GM12801 (cell line): Measurements from ENCODE around the gene HMGCS2.

ENCODE experiments used
- TF ChIP-seq, protein P1 (sequence below): IDR thresholded peaks from one replicate; pipeline ENCODE4 v1.5.1; 2011; ENCODE audit warnings: control low read depth; ENCODE audit not compliant: insufficient read length; ENCODE audit errors: extremely low read depth

HMGCS2 gene

DNA sequence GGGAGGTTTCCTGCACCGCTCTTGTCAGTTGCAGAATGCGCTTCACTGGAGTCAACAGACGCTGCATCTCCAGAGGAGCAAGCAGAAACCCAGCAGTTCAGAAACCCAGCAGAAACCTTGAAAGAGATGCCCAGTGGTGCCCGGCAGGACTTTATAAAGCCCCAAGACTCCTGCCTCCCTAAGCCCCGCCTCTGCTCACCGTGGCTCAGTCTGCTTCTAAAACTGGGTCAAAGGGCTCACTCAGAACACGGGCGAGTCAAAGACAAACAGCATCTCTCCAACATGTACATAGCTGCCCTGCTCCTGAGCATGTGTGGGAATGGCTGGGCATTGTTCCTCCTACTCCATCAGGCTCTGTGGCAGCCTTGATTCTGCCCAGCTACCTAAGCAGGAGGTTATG is at the start of gene HMGCS2:
TSS of gene HMGCS2 (minus strand) at position 128 of the 400 bp plus-strand sequence. CDS start at position 67, 61 bp downstream.
- TF ChIP-seq, protein P1, sequence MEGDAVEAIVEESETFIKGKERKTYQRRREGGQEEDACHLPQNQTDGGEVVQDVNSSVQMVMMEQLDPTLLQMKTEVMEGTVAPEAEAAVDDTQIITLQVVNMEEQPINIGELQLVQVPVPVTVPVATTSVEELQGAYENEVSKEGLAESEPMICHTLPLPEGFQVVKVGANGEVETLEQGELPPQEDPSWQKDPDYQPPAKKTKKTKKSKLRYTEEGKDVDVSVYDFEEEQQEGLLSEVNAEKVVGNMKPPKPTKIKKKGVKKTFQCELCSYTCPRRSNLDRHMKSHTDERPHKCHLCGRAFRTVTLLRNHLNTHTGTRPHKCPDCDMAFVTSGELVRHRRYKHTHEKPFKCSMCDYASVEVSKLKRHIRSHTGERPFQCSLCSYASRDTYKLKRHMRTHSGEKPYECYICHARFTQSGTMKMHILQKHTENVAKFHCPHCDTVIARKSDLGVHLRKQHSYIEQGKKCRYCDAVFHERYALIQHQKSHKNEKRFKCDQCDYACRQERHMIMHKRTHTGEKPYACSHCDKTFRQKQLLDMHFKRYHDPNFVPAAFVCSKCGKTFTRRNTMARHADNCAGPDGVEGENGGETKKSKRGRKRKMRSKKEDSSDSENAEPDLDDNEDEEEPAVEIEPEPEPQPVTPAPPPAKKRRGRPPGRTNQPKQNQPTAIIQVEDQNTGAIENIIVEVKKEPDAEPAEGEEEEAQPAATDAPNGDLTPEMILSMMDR, result no peak

DNA sequence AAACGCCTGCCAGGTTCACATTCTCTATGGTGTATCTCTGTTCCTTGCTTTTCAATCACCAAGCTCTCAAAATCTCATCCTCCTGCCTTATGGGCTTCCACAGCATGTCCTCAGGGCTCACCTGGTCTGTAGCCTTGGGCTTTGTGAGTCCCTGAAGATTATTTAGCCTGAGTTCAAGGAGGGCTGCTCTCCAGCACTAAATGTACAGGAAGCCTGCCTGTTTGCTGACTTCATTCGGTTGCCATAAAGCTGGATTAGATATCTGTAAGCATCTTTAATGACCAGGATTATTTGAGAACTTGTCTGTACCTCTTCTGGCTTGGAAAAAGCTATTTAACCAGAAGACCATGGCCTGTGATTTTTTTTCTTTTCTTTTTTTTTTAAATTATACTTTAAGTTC is 49.5 kb upstream of the HMGCS2 start:
- TF ChIP-seq, protein P1, result no peak

DNA sequence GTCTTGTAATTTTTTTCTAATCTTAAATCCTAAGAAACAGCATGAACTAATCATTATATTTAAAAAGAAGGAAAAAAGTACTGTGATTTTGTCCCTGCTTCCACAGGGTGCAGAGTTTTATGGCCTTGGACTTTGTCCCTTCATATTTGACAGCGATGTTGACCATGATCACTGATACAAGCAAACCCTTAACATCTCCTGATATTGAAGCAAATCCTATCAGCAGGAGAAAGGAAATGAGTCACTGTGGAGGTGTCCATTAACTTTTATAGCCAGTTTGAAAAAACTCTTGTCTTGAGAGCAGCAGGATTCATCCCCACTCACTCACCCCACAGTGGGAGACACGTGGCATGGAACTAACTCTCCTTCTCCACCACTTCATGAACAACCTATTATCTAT is 47.7 kb upstream of the HMGCS2 start:
- TF ChIP-seq, protein P1, result no peak

DNA sequence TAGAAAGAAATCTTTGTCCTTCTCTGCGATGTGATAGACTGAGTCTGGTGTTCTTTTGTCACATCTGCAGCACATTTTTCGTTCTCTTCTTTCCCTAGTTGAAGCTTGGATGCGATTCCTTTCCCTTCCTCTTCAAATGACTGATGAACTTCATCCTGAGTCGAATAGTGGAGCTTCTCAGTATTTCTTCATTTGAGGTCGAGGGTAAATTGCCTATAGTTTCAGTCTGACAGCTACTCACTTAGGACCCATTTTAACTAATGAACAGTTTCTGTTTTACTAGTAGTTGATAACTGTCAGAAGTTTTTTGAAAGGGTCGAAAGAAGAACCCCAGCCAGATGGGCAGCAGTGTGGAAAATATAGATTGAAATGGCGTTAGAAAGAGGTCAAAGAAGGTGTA is 47.2 kb upstream of the HMGCS2 start:
- TF ChIP-seq, protein P1, result no peak

DNA sequence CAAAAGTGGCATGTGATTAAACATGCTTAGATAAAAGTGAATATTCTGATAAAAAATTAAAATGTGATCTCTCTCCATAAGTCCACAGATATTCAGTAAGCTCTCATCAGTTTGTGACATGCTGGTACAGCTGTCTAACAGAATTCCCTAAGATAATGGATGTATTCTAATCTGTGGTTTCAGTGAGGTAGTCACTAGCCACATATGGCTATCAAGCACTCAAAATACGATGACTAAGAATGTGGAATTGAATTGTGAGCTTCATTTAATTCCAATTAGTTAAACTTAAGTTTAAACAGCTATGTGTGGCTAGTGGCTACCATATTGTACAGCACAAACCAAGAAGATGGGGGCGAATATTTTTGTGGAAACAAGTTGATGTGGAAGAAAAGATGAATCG is 46.7 kb upstream of the HMGCS2 start:
- TF ChIP-seq, protein P1, result no peak

DNA sequence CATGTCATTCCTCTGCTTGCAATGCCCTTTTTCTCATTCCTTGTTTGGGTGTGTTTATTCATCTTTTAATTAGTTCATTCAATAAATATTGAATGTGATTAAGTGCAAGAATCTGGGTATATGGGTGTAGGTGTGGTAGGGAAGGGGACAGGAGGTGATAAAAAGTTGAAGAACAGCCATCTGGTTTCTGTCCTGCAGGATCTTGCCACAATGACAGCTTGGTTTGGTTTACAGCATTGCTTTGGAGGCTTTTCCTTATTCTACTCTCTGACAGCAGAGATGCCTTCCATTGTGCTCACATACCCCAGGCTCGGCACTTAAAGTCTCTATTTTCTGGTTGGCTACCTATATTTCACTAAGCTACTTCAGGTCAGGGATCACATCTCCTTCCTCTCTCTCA is 45.6 kb upstream of the HMGCS2 start:
- TF ChIP-seq, protein P1, result no peak

DNA sequence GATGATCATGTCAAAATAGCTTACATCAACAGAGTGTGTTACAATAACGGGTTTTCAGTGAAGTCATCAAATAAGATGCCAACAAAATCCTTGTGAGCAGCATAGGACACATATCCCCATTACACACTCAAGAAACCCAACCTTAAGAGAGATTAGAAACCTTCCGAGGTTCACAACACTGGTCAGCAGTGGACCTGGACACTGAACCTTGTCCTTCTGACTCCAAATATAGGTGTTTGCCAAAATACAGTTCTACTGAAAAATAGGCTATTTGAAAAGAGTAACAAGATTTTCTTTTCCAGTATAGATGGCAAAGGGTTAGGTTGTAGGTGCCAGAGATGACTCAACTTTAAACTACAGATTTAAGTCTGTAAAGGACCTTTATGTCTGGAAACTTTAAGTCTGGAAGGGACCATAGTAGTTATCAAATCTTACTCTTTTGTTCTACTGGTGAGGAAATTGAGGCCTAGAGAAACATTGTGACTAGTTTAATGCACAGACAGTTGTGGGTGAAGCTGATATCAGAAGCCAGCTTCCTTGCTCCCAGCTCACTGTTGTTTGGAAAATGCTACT is 43.4 kb upstream of the HMGCS2 start:
- TF ChIP-seq, protein P1, result no peak

DNA sequence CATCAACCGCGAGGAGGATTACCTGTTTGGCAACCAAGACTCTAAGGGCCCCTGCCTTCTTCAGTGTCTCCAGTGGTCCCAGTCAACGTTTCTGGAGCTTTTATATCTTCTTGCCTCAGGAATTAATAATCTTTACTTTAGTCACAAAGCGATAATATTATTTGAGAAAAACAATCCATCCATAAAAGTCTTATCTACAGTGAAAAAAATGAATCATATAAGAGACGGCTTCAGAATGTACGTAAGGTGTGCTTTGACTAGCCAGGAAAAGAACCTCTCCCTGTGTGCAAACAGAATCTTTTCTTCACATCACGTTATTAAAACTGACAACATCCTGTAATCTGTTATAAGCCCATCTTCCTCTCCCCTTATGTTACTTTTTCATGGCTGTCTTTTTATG is 42.7 kb upstream of the HMGCS2 start, which contains the start of gene REG4:
TSS of gene REG4 (minus strand) at position 74 of the 400 bp plus-strand sequence. CDS start 2,691 bp downstream, outside the sequence.
- TF ChIP-seq, protein P1, result no peak
